ENCODE results near the gene APAF1. TPM values are rescaled to one million over a fixed set of nuclear protein-coding genes. Genes with fewer than 3 reads are reported as not detected.

Gene APAF1
- total and polyA plus RNA-seq, 8 donors, result 2.7 to 14.0 (median 5.7) TPM

Other genes with a start within 250 kb of the APAF1 start
- gene TMPO, start 129.7 kb upstream of the APAF1 start, total RNA-seq, result 10 to 100 TPM; 26.7 to 49.2 (median 32.9) TPM
- 10 to 100 TPM; 13.7 to 17.8 TPM for gene TMPO, start 129.7 kb upstream of the APAF1 start, polyA plus RNA-seq
- 100 to 1,000 TPM; 204 to 343 (median 254) TPM for gene SLC25A3, start 51.6 kb upstream of the APAF1 start, total RNA-seq
- 100 to 1,000 TPM; 133 to 223 TPM for gene SLC25A3, start 51.6 kb upstream of the APAF1 start, polyA plus RNA-seq
- gene IKBIP, start 502 bp upstream of the APAF1 start, total RNA-seq, result 1 to 10 TPM; 1.4 to 8.0 (median 3.6) TPM
- 1 to 10 TPM; 3.8 to 4.6 TPM for gene IKBIP, start 502 bp upstream of the APAF1 start, polyA plus RNA-seq